Measurements from ENCODE around the gene C9orf78. TPM values are rescaled to one million over a fixed set of nuclear protein-coding genes. Genes with fewer than 3 reads are reported as not detected.

The C9orf78 gene
- total and polyA plus RNA-seq, 2 experiments from 2014 or later: 43.8 to 47.9 TPM

DNA sequence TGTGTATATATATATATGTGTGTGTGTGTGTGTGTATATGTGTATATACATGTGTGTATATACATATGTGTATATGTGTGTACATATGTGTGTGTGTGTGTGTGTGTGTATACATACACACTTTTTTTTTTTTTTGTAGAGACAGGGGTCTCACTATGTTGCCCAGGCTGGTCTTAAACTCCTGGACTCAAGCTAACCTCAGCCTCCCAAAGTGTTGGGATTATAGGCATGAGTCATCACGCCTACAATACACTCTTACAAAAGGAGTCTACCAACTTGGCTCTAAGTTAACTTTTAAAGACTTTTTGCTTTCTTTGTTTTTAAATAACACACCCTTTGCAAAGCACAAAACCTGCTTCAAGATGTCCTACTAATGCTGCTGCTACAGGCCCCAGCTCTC lies 2.1 kb downstream of the C9orf78 start:
- no peaks in the 10 kb centered on the region for H3K4me1 ChIP-seq (ENCODE audit: insufficient read depth)
- H3K27me3 ChIP-seq: no peaks in the 10 kb centered on the region
- no peak overlapping the region for H3K4me2 ChIP-seq
- H3K79me2 ChIP-seq: peaks cover 35% of the 10 kb centered on the region
- no peaks in the 10 kb centered on the region for H3K36me3 ChIP-seq (replicated peaks; ENCODE audit: insufficient read depth, low read depth)
- TF ChIP-seq, protein P1, sequence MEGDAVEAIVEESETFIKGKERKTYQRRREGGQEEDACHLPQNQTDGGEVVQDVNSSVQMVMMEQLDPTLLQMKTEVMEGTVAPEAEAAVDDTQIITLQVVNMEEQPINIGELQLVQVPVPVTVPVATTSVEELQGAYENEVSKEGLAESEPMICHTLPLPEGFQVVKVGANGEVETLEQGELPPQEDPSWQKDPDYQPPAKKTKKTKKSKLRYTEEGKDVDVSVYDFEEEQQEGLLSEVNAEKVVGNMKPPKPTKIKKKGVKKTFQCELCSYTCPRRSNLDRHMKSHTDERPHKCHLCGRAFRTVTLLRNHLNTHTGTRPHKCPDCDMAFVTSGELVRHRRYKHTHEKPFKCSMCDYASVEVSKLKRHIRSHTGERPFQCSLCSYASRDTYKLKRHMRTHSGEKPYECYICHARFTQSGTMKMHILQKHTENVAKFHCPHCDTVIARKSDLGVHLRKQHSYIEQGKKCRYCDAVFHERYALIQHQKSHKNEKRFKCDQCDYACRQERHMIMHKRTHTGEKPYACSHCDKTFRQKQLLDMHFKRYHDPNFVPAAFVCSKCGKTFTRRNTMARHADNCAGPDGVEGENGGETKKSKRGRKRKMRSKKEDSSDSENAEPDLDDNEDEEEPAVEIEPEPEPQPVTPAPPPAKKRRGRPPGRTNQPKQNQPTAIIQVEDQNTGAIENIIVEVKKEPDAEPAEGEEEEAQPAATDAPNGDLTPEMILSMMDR (IDR thresholded peaks at IDR 0.05; ENCODE audit: poor library complexity): no peak
- TF ChIP-seq EZH2 (IDR thresholded peaks at IDR 0.05; ENCODE audit: borderline replicate concordance) (no peak), EZH2phosphoT487 (IDR thresholded peaks at IDR 0.05; ENCODE audit: low read depth, severe bottlenecking, unreplicated experiment) (no peak)
- no peak overlapping the region for H3K4me3 ChIP-seq
- H3K9me2 ChIP-seq (replicated peaks; ENCODE audit: insufficient read depth): no peaks in the 10 kb centered on the region
- DNase-seq (ENCODE audit: low spot score): no peak
- no peak overlapping the region for H2AFZ ChIP-seq
- H3K9me3 ChIP-seq (ENCODE audit: low read depth): no peaks in the 10 kb centered on the region
- 100% methylated on average over 1 of the region's 1 CpG for WGBS (ENCODE audit: low lambda C conversion rate, missing lambda C conversion rate)
- no peak overlapping the region for H3K27ac ChIP-seq
- no peaks in the 10 kb centered on the region for H4K20me1 ChIP-seq (ENCODE audit: insufficient read depth, poor library complexity, severe bottlenecking)

DNA sequence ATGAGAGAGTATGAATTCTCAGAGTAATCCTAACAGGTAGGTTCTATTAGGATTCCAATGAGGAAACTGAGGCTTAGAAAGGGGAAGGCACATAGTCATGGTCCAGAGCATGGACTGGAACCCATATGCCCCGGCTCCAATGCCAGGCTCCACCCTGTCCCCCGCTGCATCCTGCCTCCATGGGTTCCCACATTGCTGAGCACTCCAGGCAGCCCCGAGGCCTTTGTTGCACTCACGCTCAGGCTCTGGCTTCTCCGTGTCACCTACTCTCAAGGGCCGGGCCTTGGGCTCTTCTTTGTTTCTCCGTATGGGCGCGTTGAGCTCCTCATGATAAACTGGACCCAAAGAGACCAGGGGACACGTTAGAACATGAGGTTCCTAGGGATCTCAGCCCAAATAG lies 6.1 kb downstream of the C9orf78 start:
- H3K27ac ChIP-seq: no peak overlapping the region
- peaks cover 7% of the 10 kb centered on the region for H3K79me2 ChIP-seq
- WGBS (ENCODE audit: low lambda C conversion rate, missing lambda C conversion rate): 96% methylated on average over 10 of the region's 10 CpGs
- no peaks in the 10 kb centered on the region for H3K27me3 ChIP-seq
- H2AFZ ChIP-seq: no peak overlapping the region
- no peak for TF ChIP-seq EZH2 (IDR thresholded peaks at IDR 0.05; ENCODE audit: borderline replicate concordance)
- TF ChIP-seq EZH2phosphoT487 (IDR thresholded peaks at IDR 0.05; ENCODE audit: low read depth, severe bottlenecking, unreplicated experiment): no peak
- TF ChIP-seq, protein P1 (IDR thresholded peaks at IDR 0.05; ENCODE audit: poor library complexity): no peak
- H4K20me1 ChIP-seq (ENCODE audit: insufficient read depth, poor library complexity, severe bottlenecking): no peaks in the 10 kb centered on the region
- H3K9me2 ChIP-seq (replicated peaks; ENCODE audit: insufficient read depth): no peaks in the 10 kb centered on the region
- no peaks in the 10 kb centered on the region for H3K36me3 ChIP-seq (replicated peaks; ENCODE audit: insufficient read depth, low read depth)
- no peak overlapping the region for H3K4me3 ChIP-seq
- no peaks in the 10 kb centered on the region for H3K4me1 ChIP-seq (ENCODE audit: insufficient read depth)
- no peaks in the 10 kb centered on the region for H3K9me3 ChIP-seq (ENCODE audit: low read depth)
- no peak for DNase-seq (ENCODE audit: low spot score)
- H3K4me2 ChIP-seq: no peak overlapping the region

DNA sequence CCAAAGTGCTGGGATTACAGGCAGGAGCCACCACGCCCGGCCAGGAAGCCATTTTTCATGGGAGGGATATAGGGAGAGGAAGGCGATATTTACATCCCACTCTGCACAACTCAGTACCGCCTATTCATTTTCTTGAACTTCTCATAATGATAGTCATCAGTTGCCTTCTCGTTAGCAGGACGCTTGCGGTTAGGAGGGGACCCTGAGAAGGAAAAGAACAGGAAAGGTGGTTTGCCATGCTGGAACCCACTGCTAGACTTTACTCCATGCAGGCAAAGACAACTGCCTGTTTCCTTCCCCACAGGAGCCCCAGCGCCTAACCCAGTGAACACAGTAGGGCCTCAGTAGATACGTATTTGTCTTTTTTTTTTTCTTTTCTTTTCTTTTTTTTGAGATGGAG lies 7.0 kb downstream of the C9orf78 start:
- no peaks in the 10 kb centered on the region for H3K36me3 ChIP-seq (replicated peaks; ENCODE audit: insufficient read depth, low read depth)
- no peak for DNase-seq (ENCODE audit: low spot score)

DNA sequence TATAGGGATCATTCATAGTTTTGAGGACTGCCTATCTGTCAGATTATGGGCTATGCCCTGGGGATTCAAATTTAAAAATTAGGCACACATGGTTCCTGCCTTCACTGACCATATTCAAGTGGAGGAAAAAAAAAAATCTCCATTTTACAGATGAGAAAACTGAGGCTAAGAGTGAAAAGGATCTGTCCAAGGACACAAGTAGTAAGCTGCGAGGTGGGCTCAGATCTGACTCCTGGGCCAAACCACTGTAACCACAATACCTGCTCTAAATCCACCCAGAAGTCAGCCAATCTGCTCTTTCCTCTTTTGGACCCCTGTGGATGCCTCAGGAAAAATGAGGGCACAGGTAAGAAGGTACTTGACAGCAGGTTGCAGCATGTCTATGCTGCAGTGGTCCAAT lies 8.3 kb downstream of the C9orf78 start:
- no peaks in the 10 kb centered on the region for H4K20me1 ChIP-seq (ENCODE audit: insufficient read depth, poor library complexity, severe bottlenecking)
- no peaks in the 10 kb centered on the region for H3K36me3 ChIP-seq (replicated peaks; ENCODE audit: insufficient read depth, low read depth)
- H3K4me2 ChIP-seq: no peak overlapping the region
- H3K27ac ChIP-seq: no peak overlapping the region
- H2AFZ ChIP-seq: no peak overlapping the region
- peaks cover 8% of the 10 kb centered on the region for H3K4me1 ChIP-seq (ENCODE audit: insufficient read depth)
- H3K27me3 ChIP-seq: no peaks in the 10 kb centered on the region
- H3K4me3 ChIP-seq: no peak overlapping the region
- 92% methylated on average over 1 of the region's 1 CpG for WGBS (ENCODE audit: low lambda C conversion rate, missing lambda C conversion rate)
- H3K9me2 ChIP-seq (replicated peaks; ENCODE audit: insufficient read depth): no peaks in the 10 kb centered on the region
- no peak for DNase-seq (ENCODE audit: low spot score)
- H3K9me3 ChIP-seq (ENCODE audit: low read depth): no peaks in the 10 kb centered on the region
- peaks cover 16% of the 10 kb centered on the region for H3K79me2 ChIP-seq
- TF ChIP-seq EZH2phosphoT487 (IDR thresholded peaks at IDR 0.05; ENCODE audit: low read depth, severe bottlenecking, unreplicated experiment) (no peak), EZH2 (IDR thresholded peaks at IDR 0.05; ENCODE audit: borderline replicate concordance) (no peak)
- TF ChIP-seq, protein P1 (IDR thresholded peaks at IDR 0.05; ENCODE audit: poor library complexity): no peak

More for the DNA sequence above, 7.0 kb downstream of the C9orf78 start:
- Histone ChIP-seq H3K27ac (no peak overlapping the region), H3K4me2 (no peak overlapping the region), H2AFZ (no peak overlapping the region), H3K79me2 (peaks cover 4% of the 10 kb centered on the region), H3K4me3 (no peak overlapping the region), H3K9me3 (ENCODE audit: low read depth) (no peaks in the 10 kb centered on the region), H4K20me1 (ENCODE audit: insufficient read depth, poor library complexity, severe bottlenecking) (no peaks in the 10 kb centered on the region), H3K4me1 (ENCODE audit: insufficient read depth) (peaks cover under 1% of the 10 kb centered on the region), H3K9me2 (replicated peaks; ENCODE audit: insufficient read depth) (no peaks in the 10 kb centered on the region), H3K27me3 (no peaks in the 10 kb centered on the region)
- TF ChIP-seq EZH2phosphoT487 (IDR thresholded peaks at IDR 0.05; ENCODE audit: low read depth, severe bottlenecking, unreplicated experiment): no peak
- 95% methylated on average over 9 of the region's 9 CpGs for WGBS (ENCODE audit: low lambda C conversion rate, missing lambda C conversion rate)
